GM19395 (cell line): Measurements from ENCODE around the gene ANXA1.

ENCODE experiments used
- ATAC-seq: cut with Tn5 transposase; IDR thresholded peaks from one replicate; pipeline ENCODE4 v1.9.1; 2021; ENCODE audit warnings: mild to moderate bottlenecking, moderate library complexity; ENCODE audit not compliant: unreplicated experiment

Gene ANXA1

DNA sequence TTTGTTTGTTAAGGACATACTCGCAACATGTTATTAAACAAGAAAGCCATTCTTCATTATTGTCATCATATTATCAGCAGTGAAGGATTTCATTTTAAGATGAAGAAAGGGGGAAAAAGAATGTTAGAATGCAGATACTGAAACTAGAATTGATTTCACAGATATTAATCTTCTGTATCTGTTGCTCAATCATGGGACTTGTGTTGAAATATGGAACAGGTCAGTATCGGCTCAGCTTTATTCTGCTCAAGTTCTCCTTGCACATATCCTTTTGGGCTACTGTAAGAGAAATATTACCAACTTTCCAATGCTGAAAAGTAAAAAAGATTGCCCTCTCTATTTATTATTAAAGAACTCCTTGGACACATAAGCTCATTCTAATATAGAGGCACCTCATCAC lies 13.8 kb upstream of the ANXA1 start:
- no peak for ATAC-seq

DNA sequence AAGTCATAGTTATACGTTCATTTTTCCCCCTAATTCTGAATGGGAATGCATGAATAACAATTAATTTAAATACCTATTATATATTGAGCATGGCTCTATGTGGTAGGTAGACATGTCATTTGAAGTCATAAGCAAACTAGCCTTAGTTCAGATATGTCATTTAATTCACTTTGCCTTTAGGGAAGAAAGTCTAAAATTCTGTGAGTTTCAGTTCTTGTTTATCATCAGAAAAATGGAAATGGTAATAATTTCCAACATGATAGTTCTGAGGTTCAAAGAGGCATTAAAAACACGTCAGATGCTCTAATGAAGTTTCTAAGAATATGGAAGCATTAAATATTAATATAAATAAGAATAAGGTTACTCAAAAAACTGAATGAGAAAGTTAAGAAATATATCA lies 13.1 kb upstream of the ANXA1 start:
- ATAC-seq: no peak

DNA sequence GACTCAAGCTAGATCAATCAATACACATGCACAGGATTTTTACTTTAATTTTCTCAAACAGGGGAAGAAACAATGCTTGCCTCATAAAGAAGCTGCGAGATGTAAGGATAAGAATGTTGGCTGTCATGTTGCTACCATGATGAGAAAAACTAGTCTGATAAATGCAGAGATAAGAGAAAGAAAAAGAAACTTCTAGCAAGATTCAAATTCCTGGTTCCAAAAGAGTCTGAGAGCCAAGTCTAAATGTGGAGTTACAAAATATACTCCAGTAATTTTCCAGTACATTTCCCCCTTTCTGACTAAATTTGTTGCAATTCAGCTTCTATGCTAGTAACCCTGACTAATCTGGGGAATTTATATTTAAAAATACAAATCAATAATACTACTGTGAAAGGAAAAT lies 10.4 kb upstream of the ANXA1 start:
- ATAC-seq: no peak

DNA sequence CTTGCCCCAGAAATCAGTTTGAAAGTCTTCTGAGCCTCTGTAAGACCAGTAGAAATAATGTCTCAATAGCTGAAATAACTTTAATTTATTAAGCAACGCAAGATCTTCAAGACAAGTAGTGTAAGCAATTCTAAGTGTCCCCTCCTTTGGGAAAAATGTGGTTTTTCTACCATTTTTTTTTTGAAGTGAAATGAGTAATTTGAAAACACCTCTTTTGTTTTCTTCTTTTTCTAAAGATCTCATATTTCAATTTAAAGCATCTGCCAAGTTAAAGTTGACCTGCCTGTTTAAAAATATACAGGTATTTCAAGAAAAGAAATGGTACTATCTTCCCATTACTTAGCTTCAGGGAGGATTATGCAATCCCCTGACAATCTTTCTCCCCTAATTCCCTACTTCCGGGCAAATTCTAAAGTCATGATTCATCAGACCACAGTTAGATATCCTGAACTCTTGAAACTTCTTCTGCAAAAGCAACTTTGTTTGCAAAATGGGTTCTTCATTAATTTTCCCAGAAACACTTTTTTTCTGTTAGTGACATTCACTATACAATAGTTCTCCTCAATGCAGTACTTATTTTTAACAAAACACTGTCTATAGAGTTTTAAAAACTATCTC lies 7.8 kb upstream of the ANXA1 start:
- ATAC-seq: no peak

DNA sequence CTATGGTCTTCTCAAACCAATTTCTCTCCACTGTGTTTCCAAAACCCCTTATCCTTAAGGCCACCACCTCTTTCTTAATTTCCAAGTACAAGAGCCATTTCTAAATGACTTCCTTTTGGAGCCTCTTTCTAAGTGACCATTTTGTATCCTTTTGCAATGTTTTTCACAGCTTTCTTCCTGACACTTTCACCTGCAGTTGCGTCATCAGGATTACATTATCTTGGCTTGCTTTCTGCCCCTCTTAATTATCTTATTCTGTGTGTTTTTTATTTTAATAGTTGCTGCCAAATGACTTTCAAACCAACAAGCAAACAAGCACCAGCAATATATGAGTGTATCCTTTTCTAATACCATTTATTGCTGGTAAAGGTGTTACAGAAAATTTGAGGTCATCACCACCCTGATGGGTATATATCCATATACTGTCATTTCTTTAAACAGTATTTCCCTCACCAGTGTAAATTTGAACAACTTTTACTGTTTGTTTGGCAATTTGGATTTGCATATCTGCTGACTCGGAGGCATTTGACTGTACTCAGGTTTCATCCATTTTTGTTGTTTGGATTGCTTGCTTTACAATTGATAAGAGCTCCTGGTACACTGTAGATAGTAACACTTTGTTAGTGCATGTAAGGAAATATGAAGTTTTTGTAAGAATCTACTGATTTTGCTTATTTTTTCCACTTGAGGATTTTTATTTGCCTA lies 5.4 kb upstream of the ANXA1 start:
- ATAC-seq: no peak

DNA sequence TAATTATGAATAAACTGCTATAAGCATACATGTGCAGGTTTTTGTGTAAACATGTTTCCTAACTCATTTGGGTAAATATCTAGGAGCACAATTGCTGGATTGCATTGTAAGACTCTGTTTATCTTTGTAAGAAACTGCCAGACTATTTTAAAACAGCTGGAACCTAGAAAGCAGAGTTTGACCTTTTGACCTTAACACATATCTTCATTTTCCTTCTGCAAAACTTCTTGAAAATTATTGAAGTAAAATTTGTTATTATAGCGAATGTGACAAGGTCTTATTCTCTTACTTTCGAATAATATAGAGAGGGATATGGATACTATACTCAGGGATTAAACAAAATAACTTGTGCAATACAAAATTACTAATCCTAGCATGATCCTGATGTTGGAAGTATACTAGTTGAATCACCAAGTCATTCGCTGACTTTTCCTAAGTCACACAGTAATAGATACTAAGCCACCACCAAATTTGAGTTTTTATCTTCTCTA lies 3.2 kb upstream of the ANXA1 start:
- no peak for ATAC-seq

DNA sequence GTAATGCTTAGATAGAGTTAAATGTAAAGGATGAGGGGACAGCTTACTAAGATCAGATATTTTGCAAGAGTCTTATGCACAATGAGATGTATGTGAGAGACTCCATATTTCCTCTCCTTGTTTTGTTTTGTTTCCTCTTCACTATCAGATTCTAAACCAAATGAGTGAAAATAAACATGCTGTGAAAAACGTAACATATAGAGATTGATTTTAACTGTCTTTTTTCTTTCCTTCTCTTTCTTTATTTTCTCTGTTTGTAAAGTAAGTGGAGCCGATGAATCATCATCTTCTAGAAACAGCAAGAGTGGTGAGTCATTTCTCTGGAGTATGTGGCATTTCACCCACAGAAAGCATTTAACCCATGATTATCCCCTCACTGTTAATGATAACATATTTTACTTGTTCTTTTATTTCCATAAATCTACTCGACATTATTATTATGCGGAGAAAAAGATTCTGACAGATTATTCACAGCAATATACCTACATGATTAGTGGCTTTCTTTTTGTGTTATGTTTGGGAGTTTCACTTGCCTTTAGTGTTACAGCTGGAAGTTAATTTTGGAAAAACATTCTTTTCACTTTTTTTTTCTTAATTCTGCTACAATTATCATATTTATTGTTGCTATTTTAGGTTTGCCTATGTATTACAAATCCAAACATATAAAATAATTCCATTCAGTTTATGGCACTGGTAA lies 2.1 kb upstream of the ANXA1 start:
- peak; percentile 73 for ATAC-seq

DNA sequence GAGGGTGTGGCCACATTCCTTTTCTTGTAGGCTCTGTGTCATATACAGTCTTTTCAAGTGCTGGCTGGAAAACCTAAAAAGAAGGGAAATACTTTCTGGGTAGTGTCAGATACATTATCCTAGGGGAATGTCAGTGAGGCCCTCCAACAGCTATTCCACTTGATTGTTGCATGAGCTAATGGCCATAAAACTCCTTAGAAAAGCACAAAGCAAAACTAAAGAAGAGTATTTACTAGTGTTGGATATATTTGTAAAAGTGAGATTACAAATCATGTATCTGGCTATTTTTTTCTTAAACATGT lies 829 bp downstream of the ANXA1 start:
- no peak for ATAC-seq

DNA sequence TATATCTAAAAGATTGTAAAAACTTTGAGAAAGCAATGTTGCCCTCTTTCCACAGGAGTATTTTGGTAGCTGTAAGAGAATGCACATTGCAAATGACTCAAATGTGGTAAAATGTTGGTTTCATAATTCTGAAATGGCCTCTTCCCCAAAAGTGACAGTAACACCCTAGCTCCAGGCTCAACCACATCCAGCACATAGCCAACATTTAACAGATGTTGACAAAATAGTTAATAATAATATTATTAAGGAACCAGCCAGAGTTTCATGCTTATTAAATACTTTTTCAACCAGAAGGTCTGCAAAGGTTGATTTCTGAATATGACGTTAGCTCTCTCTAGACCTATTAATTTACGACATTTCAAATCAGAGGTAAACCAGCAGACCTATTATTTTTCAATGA lies 1.3 kb downstream of the ANXA1 start:
- peak; percentile 68 for ATAC-seq

DNA sequence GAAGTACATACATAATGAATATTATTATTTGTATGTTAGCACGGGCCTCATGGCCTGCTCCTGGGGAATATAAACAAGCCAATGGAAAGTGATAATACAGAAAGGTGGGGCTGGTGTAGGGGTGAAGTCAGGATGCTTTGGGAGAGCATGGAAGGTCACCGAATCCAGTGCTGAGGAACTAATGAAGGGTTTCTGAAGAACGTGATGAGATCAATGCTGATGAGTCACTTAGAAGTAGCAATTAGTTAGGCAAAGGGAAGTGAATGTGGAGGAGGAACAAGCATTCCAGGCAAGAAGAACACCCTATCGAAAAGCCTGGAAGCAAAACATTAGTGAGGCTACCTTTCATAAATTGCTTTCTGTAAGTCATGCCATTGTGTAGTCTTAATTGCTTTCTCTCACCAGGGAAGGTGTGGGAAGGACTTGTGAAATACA lies 2.1 kb downstream of the ANXA1 start:
- ATAC-seq: no peak

DNA sequence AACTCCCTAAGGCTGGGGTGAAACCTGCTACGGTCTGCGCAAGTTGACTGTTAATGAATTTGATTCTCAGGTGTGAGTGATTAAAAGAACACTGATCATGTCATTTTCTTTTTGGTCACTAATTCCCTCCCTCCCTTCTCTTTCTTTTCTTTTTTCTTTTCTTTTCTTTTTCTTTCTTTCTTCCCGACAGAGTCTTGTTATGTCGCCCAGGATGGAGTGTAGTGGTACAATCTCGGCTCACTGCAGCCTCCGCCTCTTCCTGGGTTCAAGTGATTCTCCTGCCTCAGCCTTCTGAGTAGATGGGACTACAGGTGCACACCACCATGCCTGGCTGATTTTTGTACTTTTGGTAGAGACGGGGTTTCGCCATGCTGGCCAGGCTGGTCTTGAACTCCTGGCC lies 2.6 kb downstream of the ANXA1 start:
- no peak for ATAC-seq

DNA sequence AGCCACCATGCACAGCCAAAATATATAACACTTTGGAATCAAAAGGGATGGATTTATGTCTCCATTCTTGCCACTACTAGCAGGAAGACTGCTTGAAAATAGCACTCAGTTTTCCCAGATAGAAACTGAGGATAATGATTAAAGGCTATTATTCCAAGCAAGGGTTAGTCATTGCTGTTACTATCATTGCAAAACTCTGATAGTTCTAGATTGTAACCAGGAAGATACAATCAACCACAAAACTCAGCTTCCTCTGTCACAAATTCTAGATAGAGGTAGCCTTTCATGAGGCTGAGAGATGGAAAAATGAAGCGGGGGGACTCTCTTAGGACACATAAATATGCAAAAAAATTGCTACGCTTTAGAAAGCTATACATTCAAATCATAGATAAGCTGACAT lies 3.1 kb downstream of the ANXA1 start:
- ATAC-seq: no peak

DNA sequence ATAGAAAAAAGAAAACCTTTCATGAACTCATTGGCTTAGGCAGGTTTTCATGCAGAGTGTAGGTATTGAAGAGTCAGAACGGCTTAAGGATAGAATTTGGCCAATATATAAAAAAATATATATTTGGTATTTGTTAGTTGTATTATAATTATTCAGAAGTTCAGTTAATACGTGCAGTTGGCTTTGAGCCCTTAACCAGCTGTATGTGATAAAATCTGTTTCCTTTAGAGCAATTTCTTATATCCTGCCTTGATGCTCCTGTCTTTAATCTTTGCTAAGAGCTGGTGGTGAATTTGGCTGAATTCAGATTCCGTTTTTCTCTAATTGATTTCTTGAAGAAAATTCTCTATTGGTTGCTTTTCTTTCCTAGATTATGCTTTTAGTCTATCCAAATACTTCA lies 3.7 kb downstream of the ANXA1 start:
- ATAC-seq: no peak

DNA sequence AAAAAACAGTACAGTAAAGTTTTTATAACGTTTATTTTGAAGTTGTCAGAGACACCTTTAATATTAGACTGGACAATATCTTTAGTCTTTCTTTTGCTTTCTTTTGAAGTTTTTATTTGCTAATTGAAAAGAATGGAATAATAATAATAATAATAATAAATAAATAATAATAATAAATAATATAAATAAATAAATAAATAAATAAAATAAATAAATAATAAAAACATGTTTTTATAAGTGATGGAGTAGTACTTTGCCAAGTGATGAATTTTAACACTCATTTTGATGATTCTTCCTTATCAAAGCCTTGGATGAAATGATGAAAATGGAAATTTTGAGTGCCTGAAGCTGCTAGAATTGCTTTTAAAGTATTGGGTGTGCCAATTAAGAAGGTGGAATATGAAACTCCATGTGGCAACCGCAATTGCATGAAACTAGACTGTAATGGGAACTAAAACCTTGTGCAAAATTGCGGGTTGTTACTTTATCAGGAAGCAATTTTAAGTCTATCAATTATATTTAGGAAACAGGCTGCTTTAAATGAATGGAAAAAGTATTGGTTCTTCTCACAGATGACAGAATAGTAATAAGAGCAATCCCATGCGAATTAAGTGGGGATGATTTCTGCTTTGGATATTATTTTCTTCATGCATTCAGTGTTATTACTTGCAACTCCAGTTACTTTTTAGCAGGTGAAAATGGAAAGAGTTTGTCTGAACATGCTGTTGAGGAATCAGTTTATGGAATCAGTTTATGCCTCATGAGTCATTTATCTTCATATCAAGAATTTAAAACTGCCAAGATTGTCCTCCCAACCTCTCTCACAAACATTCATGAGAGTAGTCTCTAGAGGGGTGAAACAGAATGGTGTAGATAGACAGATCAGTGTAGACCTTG lies 4.6 kb downstream of the ANXA1 start:
- ATAC-seq: no peak

DNA sequence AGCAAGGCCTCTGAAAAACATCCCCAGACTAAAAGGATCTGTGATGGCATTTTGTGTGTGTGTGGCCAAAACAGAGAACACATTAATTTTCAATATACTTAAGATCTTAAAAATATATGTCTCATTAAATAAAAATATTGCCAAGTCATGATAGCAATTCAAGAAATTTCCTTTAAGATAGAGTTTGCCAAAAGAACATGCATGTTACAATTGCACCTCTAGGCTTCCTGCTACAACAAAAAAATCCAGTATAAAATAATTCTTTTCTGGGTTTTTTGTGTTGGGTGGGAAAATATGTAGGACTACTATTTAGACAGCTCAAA lies 5.2 kb downstream of the ANXA1 start:
- ATAC-seq: no peak

DNA sequence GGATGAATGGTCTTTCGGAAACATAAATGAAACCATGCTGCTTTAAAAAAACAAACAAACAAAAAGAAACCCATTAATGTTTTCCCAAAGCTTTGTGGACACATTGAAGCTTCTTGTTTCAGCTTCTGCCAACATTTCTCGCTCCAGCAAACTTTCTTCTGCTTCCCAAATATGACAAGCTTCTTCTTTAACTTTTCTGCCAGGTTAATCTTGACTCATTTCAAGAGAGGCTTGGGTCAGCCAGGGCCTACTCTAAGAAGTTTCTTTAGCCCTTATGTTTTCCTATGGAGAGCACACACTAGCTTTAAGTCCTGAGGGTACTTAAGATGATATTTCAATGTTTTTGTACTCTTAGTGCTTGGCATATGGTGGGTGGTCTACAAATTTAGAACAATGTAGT lies 6.1 kb downstream of the ANXA1 start:
- no peak for ATAC-seq

DNA sequence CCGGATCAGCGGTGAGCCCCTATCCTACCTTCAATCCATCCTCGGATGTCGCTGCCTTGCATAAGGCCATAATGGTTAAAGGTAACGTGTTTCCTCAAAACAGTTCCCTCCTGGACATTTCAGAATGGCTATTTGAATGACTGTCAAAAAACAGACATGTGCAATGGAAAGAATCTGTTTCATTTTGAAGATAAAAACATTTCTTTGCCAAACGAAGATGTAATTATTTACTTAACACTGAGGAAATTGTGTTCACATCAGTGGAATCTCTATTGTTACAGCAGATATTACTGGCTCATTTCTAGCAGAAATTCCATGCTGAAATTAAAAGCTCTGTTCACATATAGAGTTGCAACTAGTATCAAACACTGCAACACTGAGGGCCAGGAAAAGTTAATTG lies 7.1 kb downstream of the ANXA1 start:
- no peak for ATAC-seq

DNA sequence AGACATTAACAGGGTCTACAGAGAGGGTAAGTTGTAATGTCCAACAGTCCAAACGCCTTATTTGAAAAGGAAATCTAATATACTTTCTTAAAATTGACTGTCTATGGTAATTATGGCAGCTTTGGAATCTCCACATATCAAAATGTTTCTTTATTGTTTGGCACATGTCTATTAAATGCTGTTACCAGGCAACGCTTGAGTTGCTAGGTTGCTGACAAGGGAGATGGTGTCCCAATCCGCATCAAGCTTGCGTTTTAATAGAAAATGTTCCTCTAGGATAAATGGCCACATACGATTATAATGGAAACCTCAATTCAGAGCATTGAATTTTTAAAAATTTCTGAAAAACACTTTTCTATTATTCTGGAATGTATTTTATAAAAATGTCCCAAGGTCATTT lies 9.2 kb downstream of the ANXA1 start:
- ATAC-seq: no peak

DNA sequence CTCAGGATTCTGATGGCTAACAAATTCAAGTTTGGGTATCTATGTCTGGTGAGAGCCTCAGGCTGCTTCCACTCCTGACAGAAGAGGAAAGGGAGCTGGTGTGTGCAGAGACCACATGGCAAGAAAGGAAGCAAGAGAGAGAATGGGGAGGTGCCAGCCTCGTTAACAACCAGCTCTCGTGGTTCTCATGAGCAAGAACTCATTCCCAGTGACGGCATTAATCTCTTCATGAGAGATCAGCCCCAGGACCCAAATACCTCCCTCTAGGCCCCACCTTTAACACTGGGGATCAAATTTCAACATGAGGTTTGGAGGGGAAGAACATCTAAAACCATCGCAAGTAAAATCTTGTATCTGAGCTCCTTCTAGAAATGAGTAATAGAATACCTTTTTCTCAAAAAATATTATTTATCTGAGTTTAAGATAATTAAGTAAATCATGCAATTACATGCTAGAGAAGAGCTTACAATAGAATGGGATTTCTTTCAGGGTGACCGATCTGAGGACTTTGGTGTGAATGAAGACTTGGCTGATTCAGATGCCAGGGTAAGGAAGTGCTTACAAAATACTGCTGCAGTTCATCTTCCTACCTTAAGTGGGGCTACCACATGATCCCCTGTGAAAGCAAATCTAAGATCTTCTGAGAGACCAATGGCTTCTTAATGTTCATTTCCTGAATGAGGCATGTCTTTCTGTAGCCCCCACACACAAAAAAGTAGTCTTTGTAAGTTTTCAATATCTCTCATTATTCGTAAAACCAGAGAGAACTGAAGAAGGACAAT lies 11.5 kb downstream of the ANXA1 start:
- ATAC-seq: no peak

DNA sequence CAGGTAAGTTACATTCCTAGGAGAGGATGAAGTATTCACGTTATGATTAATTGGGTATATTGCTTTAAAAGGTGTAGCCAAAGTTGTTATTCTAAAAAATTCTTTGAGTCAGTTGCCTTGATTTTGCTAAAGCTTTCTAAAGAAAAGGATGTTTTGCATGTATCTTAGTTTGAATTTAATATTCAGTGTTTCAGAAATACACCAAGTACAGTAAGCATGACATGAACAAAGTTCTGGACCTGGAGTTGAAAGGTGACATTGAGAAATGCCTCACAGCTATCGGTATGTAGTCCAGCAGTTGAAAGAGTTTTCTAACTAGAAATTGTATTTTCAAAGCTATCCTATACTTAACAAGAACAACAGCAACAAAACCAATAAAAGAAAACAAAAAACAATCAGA lies 14.2 kb downstream of the ANXA1 start:
- no peak for ATAC-seq

DNA sequence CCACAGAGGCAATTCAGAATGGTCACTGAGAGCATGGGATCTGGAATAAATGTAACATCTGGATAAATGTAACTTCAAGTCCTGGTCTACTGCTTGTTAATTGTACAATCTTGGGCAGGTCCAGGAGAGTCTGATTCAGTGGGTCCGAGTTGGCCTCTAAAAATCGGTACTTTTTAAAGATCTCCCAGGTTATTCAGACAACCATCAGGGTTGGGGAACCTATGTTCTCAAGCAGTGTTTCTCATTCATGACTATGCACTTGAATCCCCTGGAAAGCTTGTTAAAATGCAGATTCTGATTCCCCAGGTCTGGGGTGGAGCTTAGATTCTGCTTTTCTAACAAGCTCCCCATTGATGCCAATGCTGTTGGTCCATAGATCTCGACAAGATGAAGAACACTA lies 14.8 kb downstream of the ANXA1 start:
- no peak for ATAC-seq
